HG02678 (cell line): ENCODE data around the gene TAOK3.

Source experiments
- ATAC-seq: cut with Tn5 transposase; IDR thresholded peaks from one replicate; pipeline ENCODE4 v1.9.1; 2021; ENCODE audit warnings: mild to moderate bottlenecking, moderate library complexity; ENCODE audit not compliant: unreplicated experiment

TAOK3 gene

DNA sequence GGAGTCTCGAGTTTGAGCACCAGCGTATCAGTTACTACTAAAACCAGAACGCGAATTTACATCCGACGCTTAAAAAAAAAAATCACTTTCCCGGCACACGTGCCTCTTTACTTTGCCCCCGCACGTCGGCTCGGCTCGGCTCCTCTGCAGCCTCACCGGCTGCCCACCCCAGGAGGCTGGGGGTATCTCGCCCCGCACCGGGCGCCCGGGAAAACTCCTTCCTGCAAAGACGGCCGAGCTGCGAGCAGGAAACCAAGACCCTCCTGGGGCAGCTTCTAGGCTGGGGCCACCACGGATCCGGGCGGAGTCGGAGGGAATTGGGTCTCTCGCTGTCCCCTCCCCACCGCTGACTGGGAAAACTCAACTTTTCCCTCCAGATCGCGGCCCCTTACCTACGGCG lies 269.5 kb downstream of the TAOK3 start:
- no peak for ATAC-seq

- ATAC-seq, result no peak
Measured at GRCh38 chr12:118102609-118103008, 270.1 kb downstream of the TAOK3 start.

GRCh38 chr12:118102070-118102469 lies 270.6 kb downstream of the TAOK3 start:
- ATAC-seq, result no peak

DNA sequence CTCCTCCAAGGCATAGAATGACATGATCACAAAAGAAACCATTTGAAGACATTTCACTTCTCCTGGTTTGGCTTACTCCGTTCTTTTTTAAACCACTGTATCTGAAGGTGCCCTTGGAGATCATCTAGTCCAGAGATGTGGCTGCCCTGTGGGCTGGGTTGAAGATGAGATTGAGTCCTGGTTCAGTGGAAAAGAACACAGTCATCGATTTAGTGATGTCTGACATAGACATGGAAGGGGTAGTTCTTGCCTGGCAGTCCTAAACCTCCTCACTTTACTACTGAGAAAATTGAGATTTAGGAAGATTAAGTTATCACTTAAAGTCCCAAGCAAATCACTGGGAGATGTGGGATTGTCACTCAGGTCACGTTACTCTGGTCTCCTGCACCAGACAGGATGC lies 271.7 kb downstream of the TAOK3 start:
- no peak for ATAC-seq
